ENCODE data around the gene NQO1. TPM values are rescaled to one million over a fixed set of nuclear protein-coding genes. Genes with fewer than 3 reads are reported as not detected.

The NQO1 gene
- total RNA-seq, 4 donors from 2014 or later = 39.1 to 59.8 (median 49.4) TPM

DNA sequence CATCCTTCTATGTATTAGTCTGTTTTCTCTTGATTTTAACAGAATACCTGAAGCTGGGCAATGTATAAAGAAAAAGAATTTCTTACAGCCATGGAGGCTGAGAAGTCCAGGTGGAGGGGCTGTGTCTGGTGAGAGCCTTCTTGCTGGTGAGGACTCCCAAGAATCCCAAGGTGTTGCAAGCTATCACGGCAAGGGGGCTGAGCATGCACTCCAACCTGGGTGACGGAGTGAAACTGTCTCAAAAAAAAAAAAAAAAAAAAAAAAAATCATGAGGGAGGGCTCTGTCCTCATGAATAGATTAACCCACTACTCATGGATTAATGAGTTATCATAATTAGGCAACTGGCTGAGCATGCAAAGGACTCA is 19.4 kb downstream of the NQO1 start:
- Histone ChIP-seq H3K36me3 (peaks cover 0 to 30% of the 10 kb centered on the region in 2 donors), H3K4me3 (no peak overlapping the region), H3K27me3 (no peaks in the 10 kb centered on the region), H3K9me3 (no peaks in the 10 kb centered on the region), H3K27ac (no peak overlapping the region), H3K4me1 (no peaks in the 10 kb centered on the region)
- no peak for DNase-seq
- intact Hi-C loops (cut with DNase I; ENCODE audit: low total_unique reads) = loop anchor here (5.0 kb wide), 1 partner anchor 310 kb away; no protein-coding TSS in a partner anchor
- no peak for ATAC-seq
- no peak for TF ChIP-seq CTCF (IDR thresholded peaks at IDR 0.05 in 4 of 5, conservative IDR thresholded peaks at IDR 0.05 in 1 of 5)
- TF ChIP-seq POLR2A (IDR thresholded peaks at IDR 0.05) = no peak
- in situ Hi-C loops (cut with MboI; ENCODE audit: low sequenced_read_pairs in 4 of 4) = no loop called here

DNA sequence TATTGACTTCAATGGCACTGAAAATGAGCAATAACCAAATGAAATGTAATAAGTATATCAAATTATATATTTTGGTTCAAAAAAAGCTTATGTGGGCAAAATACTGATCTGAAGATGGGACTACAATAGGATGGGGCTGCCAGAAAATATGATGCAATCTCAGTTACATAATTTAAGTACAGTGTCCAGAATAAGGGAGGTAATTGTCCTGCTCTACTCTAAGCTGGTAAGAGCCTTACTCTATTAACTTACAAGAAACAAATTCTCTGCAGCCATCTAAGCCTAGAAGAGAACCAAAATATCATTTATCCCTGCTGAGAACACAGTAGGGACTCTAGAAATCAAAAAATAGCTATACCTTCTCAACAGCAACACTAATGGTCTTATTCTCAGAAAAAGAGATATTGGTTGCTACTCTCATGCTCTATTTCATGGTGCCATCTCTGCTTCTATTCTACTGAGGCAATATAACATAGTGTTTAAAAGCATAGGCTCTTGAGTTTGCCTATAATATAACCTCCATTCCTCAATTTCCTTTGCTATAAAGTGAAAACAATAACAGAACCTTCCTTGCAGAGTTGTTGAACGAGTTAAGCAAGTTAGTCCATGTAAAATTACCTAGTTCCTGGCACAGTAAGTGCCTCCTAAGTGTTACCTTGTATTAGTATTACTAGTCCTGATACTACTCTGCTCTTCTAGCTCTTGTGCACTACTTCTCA is 19.9 kb downstream of the NQO1 start:
- Histone ChIP-seq H3K27me3 (no peaks in the 10 kb centered on the region), H3K4me1 (no peaks in the 10 kb centered on the region), H3K9me3 (no peaks in the 10 kb centered on the region), H3K27ac (no peak overlapping the region), H3K36me3 (peaks cover 0 to 29% of the 10 kb centered on the region in 2 donors), H3K4me3 (no peak overlapping the region)
- DNase-seq = no peak
- ATAC-seq = peak in 1 of 2 donors; percentile 42
- intact Hi-C loops (cut with DNase I; ENCODE audit: low total_unique reads) (loop anchor here (5.0 kb wide), 1 partner anchor 309 kb away; no protein-coding TSS in a partner anchor), in situ Hi-C loops (cut with MboI; ENCODE audit: low sequenced_read_pairs in 4 of 4) (no loop called here)
- TF ChIP-seq CTCF (IDR thresholded peaks at IDR 0.05 in 4 of 5, conservative IDR thresholded peaks at IDR 0.05 in 1 of 5) = no peak
- TF ChIP-seq POLR2A (IDR thresholded peaks at IDR 0.05) = no peak

- TF ChIP-seq CTCF (IDR thresholded peaks at IDR 0.05 in 4 of 5, conservative IDR thresholded peaks at IDR 0.05 in 1 of 5) = no peak
- no peak for TF ChIP-seq POLR2A (IDR thresholded peaks at IDR 0.05)
- no peak overlapping the region for H3K27ac ChIP-seq
- no peaks in the 10 kb centered on the region for H3K4me1 ChIP-seq
- H3K27me3 ChIP-seq = no peaks in the 10 kb centered on the region
- H3K9me3 ChIP-seq = no peaks in the 10 kb centered on the region
- no peak overlapping the region for H3K4me3 ChIP-seq
- no peak for DNase-seq
- intact Hi-C loops (cut with DNase I; ENCODE audit: low total_unique reads) (no loop called here), in situ Hi-C loops (cut with MboI; ENCODE audit: low sequenced_read_pairs in 4 of 4) (no loop called here)
- H3K36me3 ChIP-seq = peaks cover 0 to 29% of the 10 kb centered on the region in 2 donors
- no peak for ATAC-seq
Observed at GRCh38 chr16:69703638-69704037, 22.7 kb downstream of the NQO1 start.

DNA sequence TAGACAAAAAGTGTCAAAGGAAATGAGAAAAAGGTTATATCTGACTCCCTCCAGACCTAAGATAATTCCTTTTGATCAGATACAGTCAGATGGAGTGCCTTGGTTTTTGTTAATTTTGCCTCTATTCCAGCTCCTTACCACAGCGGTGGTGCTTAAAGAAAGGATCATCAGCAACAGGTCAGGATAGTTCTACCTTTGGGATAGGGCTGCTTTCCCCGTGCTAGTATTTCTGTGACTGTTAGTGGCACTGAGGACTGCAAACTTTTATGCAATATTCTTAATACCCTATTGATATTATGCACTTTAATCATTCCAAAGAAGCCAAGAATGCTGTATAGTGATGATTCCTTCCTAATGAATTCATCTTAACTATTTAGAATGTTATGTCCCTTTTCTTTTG is 24.5 kb downstream of the NQO1 start:
- Histone ChIP-seq H3K4me1 (no peaks in the 10 kb centered on the region), H3K4me3 (no peak overlapping the region), H3K9me3 (no peaks in the 10 kb centered on the region), H3K27me3 (no peaks in the 10 kb centered on the region), H3K36me3 (peaks cover 0 to 38% of the 10 kb centered on the region in 2 donors), H3K27ac (no peak overlapping the region)
- no peak for DNase-seq
- ATAC-seq = no peak
- intact Hi-C loops (cut with DNase I; ENCODE audit: low total_unique reads) (no loop called here), in situ Hi-C loops (cut with MboI; ENCODE audit: low sequenced_read_pairs in 4 of 4) (no loop called here)
- TF ChIP-seq CTCF (IDR thresholded peaks at IDR 0.05 in 4 of 5, conservative IDR thresholded peaks at IDR 0.05 in 1 of 5) = no peak
- no peak for TF ChIP-seq POLR2A (IDR thresholded peaks at IDR 0.05)

Measured in gastrocnemius medialis (tissue), 4 donors.